Measurements from ENCODE around the gene C1QB. TPM values are rescaled to one million over a fixed set of nuclear protein-coding genes. Genes with fewer than 3 reads are reported as not detected.

The C1QB gene
- total RNA-seq, 4 donors from 2014 or later, result 54.3 to 107 (median 86.1) TPM

- Histone ChIP-seq H3K27me3 (no peaks in the 10 kb centered on the region), H3K27ac (no peak overlapping the region), H3K4me3 (no peak overlapping the region), H3K9me3 (no peaks in the 10 kb centered on the region), H3K36me3 (no peaks in the 10 kb centered on the region), H3K4me1 (peaks cover 0 to 8% (median 0%) of the 10 kb centered on the region in 4 donors)
- TF ChIP-seq CTCF (IDR thresholded peaks at IDR 0.05) (no peak), POLR2A (IDR thresholded peaks at IDR 0.05) (no peak)
- no peak for DNase-seq
These were observed 28.7 kb downstream of the C1QB start for GRCh38 chr1:22681556-22682276.

- TF ChIP-seq CTCF (IDR thresholded peaks at IDR 0.05), result no peak
- no peak for TF ChIP-seq POLR2A (IDR thresholded peaks at IDR 0.05)
- H3K27me3 ChIP-seq, result no peaks in the 10 kb centered on the region
- DNase-seq, result no peak
- H3K4me3 ChIP-seq, result no peak overlapping the region
- H3K27ac ChIP-seq, result no peak overlapping the region
- no peaks in the 10 kb centered on the region for H3K36me3 ChIP-seq
- no peaks in the 10 kb centered on the region for H3K9me3 ChIP-seq
- no peaks in the 10 kb centered on the region for H3K4me1 ChIP-seq
These were observed 30.5 kb downstream of the C1QB start for GRCh38 chr1:22683547-22683946.

GRCh38 chr1:22685591-22686059, 32.6 kb downstream of the C1QB start:
- no peak for TF ChIP-seq CTCF (IDR thresholded peaks at IDR 0.05)
- no peak for TF ChIP-seq POLR2A (IDR thresholded peaks at IDR 0.05)
- no peaks in the 10 kb centered on the region for H3K9me3 ChIP-seq
- no peak overlapping the region for H3K4me3 ChIP-seq
- no peaks in the 10 kb centered on the region for H3K27me3 ChIP-seq
- no peaks in the 10 kb centered on the region for H3K36me3 ChIP-seq
- no peaks in the 10 kb centered on the region for H3K4me1 ChIP-seq
- no peak overlapping the region for H3K27ac ChIP-seq
- DNase-seq, result no peak

GRCh38 chr1:22687191-22687590, 34.2 kb downstream of the C1QB start:
- Histone ChIP-seq H3K27ac (no peak overlapping the region), H3K4me3 (no peak overlapping the region), H3K9me3 (no peaks in the 10 kb centered on the region), H3K27me3 (no peaks in the 10 kb centered on the region), H3K4me1 (no peaks in the 10 kb centered on the region), H3K36me3 (no peaks in the 10 kb centered on the region)
- TF ChIP-seq POLR2A (IDR thresholded peaks at IDR 0.05) (no peak), CTCF (IDR thresholded peaks at IDR 0.05) (no peak)
- no peak for DNase-seq

- H3K4me3 ChIP-seq, result no peak overlapping the region
- no peak for TF ChIP-seq CTCF (IDR thresholded peaks at IDR 0.05)
- H3K9me3 ChIP-seq, result no peaks in the 10 kb centered on the region
- no peaks in the 10 kb centered on the region for H3K36me3 ChIP-seq
- H3K27me3 ChIP-seq, result no peaks in the 10 kb centered on the region
- H3K4me1 ChIP-seq, result no peaks in the 10 kb centered on the region
- no peak for DNase-seq
- no peak overlapping the region for H3K27ac ChIP-seq
These were observed 35.4 kb downstream of the C1QB start for GRCh38 chr1:22688466-22688865.
